HepG2 (cell line): ENCODE measurements around the gene MYO16. TPM values are rescaled to one million over a fixed set of nuclear protein-coding genes. Genes with fewer than 3 reads are reported as not detected.

ENCODE experiments used
- ATAC-seq: fragments of 200-7000 bp; cut with Tn5 transposase; 3 replicates; pipeline ENCODE4 v1.9.1; 2020; ENCODE audit warnings: mild to moderate bottlenecking, moderate library complexity
- Bru-seq: library from RNA; stranded (reverse); fragments of 400-500 nt; gene quantifications from one replicate; lab custom pipeline; 2021; lab: Mats Ljungman, UMichigan
- BruChase-seq, 2 experiments: library from RNA; stranded (reverse); fragments of 400-500 nt; gene quantifications; one replicate each; lab custom pipeline; 2021; lab: Mats Ljungman, UMichigan
- BruUV-seq: library from RNA; stranded (reverse); fragments of 400-500 nt; replicated peaks from 2 replicates; lab custom pipeline; 2021; lab: Mats Ljungman, UMichigan
- CTCF ChIA-PET: fragments of 300-600 bp; formaldehyde crosslinking; extraction: SDS; loops from one replicate; lab custom pipeline; 2021; ENCODE audit warnings: low total read pairs, inconsistent platforms, low intra/inter-chr PET ratio; lab: Yijun Ruan, JAX
- POLR2A ChIA-PET: fragments of 350-600 bp; sonication (Branson Sonifier 250); formaldehyde crosslinking; loops from one replicate; lab custom pipeline; 2020; ENCODE audit warnings: antibody characterized with exemption, inconsistent platforms; lab: Yijun Ruan, JAX
- DNase-seq: peaks from one replicate; pipeline ENCODE4 v3.0.0-alpha.2; 2015; ENCODE audit warnings: low spot score
- FAIRE-seq: peaks from 3 replicates; lab custom pipeline; 2011; peaks lifted over from hg19 to GRCh38; lab: Jason Lieb, UNC
- H2AFZ ChIP-seq: one replicate; pipeline ENCODE4 v1.6.1; 2011; ENCODE audit warnings: low read length, inconsistent platforms
- H3K27ac ChIP-seq: fragments of 300-600 bp; 3 replicates; pipeline ENCODE4 v1.8.0; 2011; ENCODE audit warnings: mixed run types, mild to moderate bottlenecking, mixed read lengths, low read length, inconsistent platforms; ENCODE audit not compliant: insufficient read depth; ENCODE audit errors: extremely low read length
- H3K27me3 ChIP-seq, 2 experiments: fragments of 200-600 bp in 1 of 2; 2 replicates in 1 of 2; 3 replicates in 1 of 2; pipeline versions ENCODE4 v1.6.0 to v1.8.0; 2011; ENCODE audit warnings: low read length in 2 of 2, mild to moderate bottlenecking in 2 of 2, moderate library complexity in 2 of 2, inconsistent platforms in 1 of 2; ENCODE audit not compliant: insufficient read depth in 2 of 2, control insufficient read depth in 1 of 2
- H3K36me3 ChIP-seq, 2 experiments: fragments of 200-600 bp in 1 of 2; replicated peaks in 1 of 2; 2 replicates in 1 of 2; 3 replicates in 1 of 2; pipeline versions ENCODE4 v1.5.1 to v1.8.0; 2011; ENCODE audit warnings: low read length in 2 of 2, inconsistent platforms in 1 of 2; ENCODE audit not compliant: insufficient read depth in 2 of 2, control insufficient read depth in 1 of 2
- H3K4me1 ChIP-seq: 2 replicates; pipeline ENCODE4 v1.5.1; 2012; ENCODE audit warnings: low read length, inconsistent platforms; ENCODE audit not compliant: insufficient read depth
- H3K4me2 ChIP-seq: 2 replicates; pipeline ENCODE4 v1.6.0; 2011; ENCODE audit warnings: low read depth, low read length, inconsistent platforms
- H3K4me3 ChIP-seq, 3 experiments: fragments of 200-600 bp in 1 of 3; sonication (generic), shearing (Covaris generic) in 1 of 3; replicated peaks in 1 of 3; 2 replicates each; pipeline ENCODE4 v1.5.1; 2011 to 2016; ENCODE audit warnings: low read length in 3 of 3, inconsistent platforms in 2 of 3, low read depth in 2 of 3, mild to moderate bottlenecking in 2 of 3, control low read depth in 1 of 3, mixed read lengths in 1 of 3; ENCODE audit not compliant: insufficient read depth in 1 of 3
- H3K79me2 ChIP-seq: one replicate; pipeline ENCODE4 v1.6.1; 2011; ENCODE audit warnings: low read length, inconsistent platforms; ENCODE audit not compliant: insufficient read depth
- H3K9ac ChIP-seq: 2 replicates; pipeline ENCODE4 v1.6.0; 2011; ENCODE audit warnings: mild to moderate bottlenecking, low read depth, low read length, inconsistent platforms; ENCODE audit not compliant: insufficient read depth
- H3K9me3 ChIP-seq: 2 replicates; pipeline ENCODE4 v1.5.1; 2012; ENCODE audit warnings: mild to moderate bottlenecking, low read length
- H4K20me1 ChIP-seq: 2 replicates; pipeline ENCODE4 v1.6.0; 2011; ENCODE audit warnings: inconsistent platforms, mild to moderate bottlenecking, low read length, moderate library complexity; ENCODE audit not compliant: insufficient read depth
- ARID3A ChIP-seq: IDR thresholded peaks from 2 replicates; pipeline ENCODE4 v1.6.1; 2012; ENCODE audit warnings: low read depth, low read length, improper control_type of control experiment
- KLF12 ChIP-seq: sonication (generic); formaldehyde crosslinking; IDR thresholded peaks from 2 replicates; pipeline ENCODE4 v1.4.0; 2020; ENCODE audit warnings: missing genetic modification reagents, borderline replicate concordance
- LCORL ChIP-seq, 2 experiments: fragments of 450-650 bp in 1 of 2; sonication (generic) in 1 of 2; formaldehyde crosslinking in 1 of 2; IDR thresholded peaks; 2 replicates each; pipeline versions ENCODE4 v1.5.0 to v1.6.1; 2017 to 2020; ENCODE audit warnings: antibody characterized with exemption in 1 of 2, missing genetic modification reagents in 1 of 2
- NAIF1 ChIP-seq: sonication (generic); formaldehyde crosslinking; IDR thresholded peaks from 2 replicates; pipeline ENCODE4 v1.5.0; 2020; ENCODE audit warnings: mild to moderate bottlenecking, missing genetic modification reagents, borderline replicate concordance
- SMARCC2 ChIP-seq: fragments of 450-650 bp; IDR thresholded peaks from 2 replicates; pipeline ENCODE4 v1.6.1; 2017; ENCODE audit warnings: antibody characterized with exemption, mild to moderate bottlenecking
- ZHX1 ChIP-seq: sonication (generic); formaldehyde crosslinking; IDR thresholded peaks from 2 replicates; pipeline ENCODE4 v1.8.1; 2022; ENCODE audit warnings: low read depth, mild to moderate bottlenecking, missing genetic modification reagents
- ZMYM2 ChIP-seq: sonication (generic); formaldehyde crosslinking; IDR thresholded peaks from 2 replicates; pipeline ENCODE4 v1.8.0; 2022; ENCODE audit warnings: mild to moderate bottlenecking, missing genetic modification reagents
- ZNF121 ChIP-seq: sonication (generic); formaldehyde crosslinking; IDR thresholded peaks from 2 replicates; pipeline ENCODE4 v1.5.0; 2020; ENCODE audit warnings: mild to moderate bottlenecking, missing genetic modification reagents
- ZNF510 ChIP-seq: sonication (generic); formaldehyde crosslinking; IDR thresholded peaks from 2 replicates; pipeline ENCODE4 v1.4.0; 2020; ENCODE audit warnings: low read depth, mild to moderate bottlenecking, missing genetic modification reagents
- ZNF780A ChIP-seq: sonication (generic); formaldehyde crosslinking; IDR thresholded peaks from 2 replicates; pipeline ENCODE4 v1.8.0; 2022; ENCODE audit warnings: mild to moderate bottlenecking, missing genetic modification reagents, moderate library complexity
- WGBS: methylation state at CpG from one replicate; pipeline ENCODE4 v1.1.6; 2017; ENCODE audit warnings: low lambda C conversion rate; 5-methylcytosine and 5-hydroxymethylcytosine counted together
- in situ Hi-C: cut with HindIII; loops from 2 replicates; pipeline ENCODE4 v1.10.0; 2017; ENCODE audit warnings: low pct_unique_long_range_greater_than_20kb; ENCODE audit not compliant: extremely low pct_ligation_motif_present
- intact Hi-C: fragments of 100-400 bp; cut with micrococcal nuclease; formaldehyde crosslinking; loops from one replicate; pipeline ENCODE4 v1.10.0; 2022; ENCODE audit not compliant: unreplicated experiment
- long read RNA-seq, 2 experiments: library from RNA in 1 of 2; library from polyadenylated mRNA in 1 of 2; stranded (forward) in 1 of 2; unstranded in 1 of 2; transcript quantifications; one replicate each; pipeline ENCODE4 v2.0.0, GENCODE V29; 2019 to 2022
- polyA minus RNA-seq, 3 experiments: library from RNA; depleted of rRNA, polyadenylated mRNA; stranded (reverse); fragments of >200 nt; gene quantifications; 2 replicates each; pipeline ENCODE4 v1.2.3, GENCODE V29; 2011; ENCODE audit warnings: low replicate concordance in 1 of 3
- polyA plus RNA-seq, 8 experiments: library from polyadenylated mRNA; depleted of rRNA in 3 of 8; stranded (reverse) in 7 of 8; unstranded in 1 of 8; fragments of >200 nt; fragmentation: Illumina TruSeq in 4 of 8; extraction: Trizol in 4 of 8; gene quantifications; 2 replicates each; pipeline versions ENCODE4 v1.2.1 to v1.2.3, GENCODE V29; 2011 to 2016; ENCODE audit warnings: low read depth in 4 of 8, missing spikeins in 1 of 8, mixed read lengths in 1 of 8; ENCODE audit not compliant: insufficient read depth in 1 of 8
- total RNA-seq, 5 experiments: library from RNA; depleted of rRNA; stranded (reverse); fragments of >200 nt; fragmentation: Illumina TruSeq; extraction: Trizol; gene quantifications; 2 replicates each; pipeline ENCODE4 v1.2.3, GENCODE V29; 2016; ENCODE audit warnings: low read depth in 1 of 5

The MYO16 gene
- not detected in 2 replicates for total RNA-seq (2016; rRNA removed; fragmentation: Illumina TruSeq; extraction: Trizol)
- not detected in 2 replicates for total RNA-seq (2016; cell fraction: cytosol; rRNA removed; fragmentation: Illumina TruSeq; extraction: Trizol; ENCODE audit: low read depth)
- not detected in 2 replicates for total RNA-seq (2016; cell fraction: insoluble cytoplasmic fraction; rRNA removed; fragmentation: Illumina TruSeq; extraction: Trizol)
- not detected in 2 replicates for total RNA-seq (2016; cell fraction: membrane; rRNA removed; fragmentation: Illumina TruSeq; extraction: Trizol)
- total RNA-seq (2016; cell fraction: nucleus; rRNA removed; fragmentation: Illumina TruSeq; extraction: Trizol) = not detected in 2 replicates
- polyA plus RNA-seq (2011; rRNA removed) = not detected in 2 replicates
- not detected in 2 replicates for polyA plus RNA-seq (2011; cell fraction: cytosol; rRNA removed)
- not detected in 2 replicates for polyA plus RNA-seq (2011; cell fraction: nucleus; rRNA removed)
- not detected in 2 replicates for polyA plus RNA-seq (2012)
- not detected in 2 replicates for polyA plus RNA-seq (2016; cell fraction: cytosol; fragmentation: Illumina TruSeq; extraction: Trizol; ENCODE audit: low read depth)
- polyA plus RNA-seq (2016; cell fraction: insoluble cytoplasmic fraction; fragmentation: Illumina TruSeq; extraction: Trizol; ENCODE audit: low read depth) = not detected in 2 replicates
- not detected in 2 replicates for polyA plus RNA-seq (2016; cell fraction: membrane; fragmentation: Illumina TruSeq; extraction: Trizol; ENCODE audit: low read depth)
- polyA plus RNA-seq (2016; cell fraction: nucleus; fragmentation: Illumina TruSeq; extraction: Trizol; ENCODE audit: insufficient read depth, low read depth) = not detected in 2 replicates
- polyA minus RNA-seq (2011; rRNA and poly(A)+ RNA removed; ENCODE audit: low replicate concordance) = 4.4 TPM in 1 of 2 replicates, not detected in the other
- polyA minus RNA-seq (2011; cell fraction: cytosol; rRNA and poly(A)+ RNA removed) = not detected in 2 replicates
- polyA minus RNA-seq (2011; cell fraction: nucleus; rRNA and poly(A)+ RNA removed) = not detected in 2 replicates
- percentile 5 among the genes with signal in this experiment for Bru-seq, nascent RNA
- percentile 2 among the genes with signal in this experiment for BruChase-seq, experiment 1, labeled RNA remaining after a 6-hour chase
- percentile 3 among the genes with signal in this experiment for BruChase-seq, experiment 2, labeled RNA remaining after a 2-hour chase
- long read RNA-seq, experiment 1 = 0 reads
- long read RNA-seq, experiment 2 = 0 reads

DNA sequence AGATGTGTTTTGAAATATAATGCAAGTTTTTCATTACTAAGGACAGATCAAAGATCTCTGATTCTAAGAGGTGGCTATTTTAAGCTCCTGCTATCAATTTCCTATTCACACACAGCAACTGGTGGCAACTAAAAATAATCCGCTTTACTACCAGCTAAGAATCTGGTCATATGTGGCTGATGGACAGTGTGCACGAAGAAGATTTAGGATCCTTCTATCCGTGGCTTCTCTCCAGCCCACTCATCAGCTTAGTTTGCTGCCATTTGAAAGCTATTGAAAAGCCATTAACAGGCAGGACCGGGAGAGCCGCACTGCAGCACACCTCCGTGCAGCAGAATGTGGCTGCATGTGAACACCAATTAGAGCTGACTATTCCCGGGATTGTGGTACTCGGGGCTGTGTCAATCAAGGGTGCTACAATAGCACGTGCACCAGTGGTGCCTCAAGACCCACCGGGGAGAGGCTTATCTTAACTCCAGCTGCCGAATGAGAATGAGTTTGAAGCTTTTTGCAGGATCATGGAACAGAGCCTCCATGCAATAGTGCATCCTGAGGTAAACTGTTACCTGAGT lies at the start of gene MYO16:
Gene MYO16 (plus strand): TSS at position 431 of the 572 bp plus-strand sequence. CDS start 234 bp downstream, outside the sequence.
- DNase-seq (no peak), FAIRE-seq (no peak), ATAC-seq (no peak)
- in situ Hi-C loops = no loop called here
- ChIA-PET CTCF (no interaction called here), POLR2A (no interaction called here)
- H3K36me3 ChIP-seq = no peaks in the 10 kb centered on the region
- H4K20me1 ChIP-seq = no peaks in the 10 kb centered on the region
- WGBS = 9% methylated on average over 8 of the region's 11 CpGs
- no peaks in the 10 kb centered on the region for H3K4me1 ChIP-seq
- H3K4me2 ChIP-seq = no peak within 1 kb of the TSS
- peaks cover 50% of the 10 kb centered on the region for H3K9me3 ChIP-seq
- H3K9ac ChIP-seq = no peak within 1 kb of the TSS
- no peak within 1 kb of the TSS for H3K4me3 ChIP-seq
- no peak within 1 kb of the TSS for H2AFZ ChIP-seq
- intact Hi-C loops = no loop called here
- no peak within 1 kb of the TSS for H3K27ac ChIP-seq
- H3K79me2 ChIP-seq = no peaks in the 10 kb centered on the region
- H3K27me3 ChIP-seq = no peaks in the 10 kb centered on the region
- no TSS peak for BruUV-seq
- no peak for TF ChIP-seq KLF12 (CRISPR knock-in tag)
- TF ChIP-seq SMARCC2 = no peak
- no peak for TF ChIP-seq ZNF510
- no peak for TF ChIP-seq ZNF780A (CRISPR knock-in tag)
- no peak for TF ChIP-seq LCORL (IDR thresholded peaks at IDR 0.05)
- no peak for TF ChIP-seq LCORL (CRISPR knock-in tag; IDR thresholded peaks at IDR 0.05)
- TF ChIP-seq ARID3A = no peak
- no peak for TF ChIP-seq ZNF121
- TF ChIP-seq NAIF1 = no peak
- no peak for TF ChIP-seq ZMYM2 (CRISPR knock-in tag)
- TF ChIP-seq ZHX1 (CRISPR knock-in tag) = no peak
